ENCODE measurements around the gene DYNLT4. TPM values are rescaled to one million over a fixed set of nuclear protein-coding genes. Genes with fewer than 3 reads are reported as not detected.
"Not testable (repeated sequence)": the region's sequence is repeated elsewhere in the genome, so short reads cannot be mapped to it uniquely, and the experiment has no call there.

DYNLT4 gene
- total RNA-seq, 1 experiment from 2014 or later = 0.12 TPM

DNA sequence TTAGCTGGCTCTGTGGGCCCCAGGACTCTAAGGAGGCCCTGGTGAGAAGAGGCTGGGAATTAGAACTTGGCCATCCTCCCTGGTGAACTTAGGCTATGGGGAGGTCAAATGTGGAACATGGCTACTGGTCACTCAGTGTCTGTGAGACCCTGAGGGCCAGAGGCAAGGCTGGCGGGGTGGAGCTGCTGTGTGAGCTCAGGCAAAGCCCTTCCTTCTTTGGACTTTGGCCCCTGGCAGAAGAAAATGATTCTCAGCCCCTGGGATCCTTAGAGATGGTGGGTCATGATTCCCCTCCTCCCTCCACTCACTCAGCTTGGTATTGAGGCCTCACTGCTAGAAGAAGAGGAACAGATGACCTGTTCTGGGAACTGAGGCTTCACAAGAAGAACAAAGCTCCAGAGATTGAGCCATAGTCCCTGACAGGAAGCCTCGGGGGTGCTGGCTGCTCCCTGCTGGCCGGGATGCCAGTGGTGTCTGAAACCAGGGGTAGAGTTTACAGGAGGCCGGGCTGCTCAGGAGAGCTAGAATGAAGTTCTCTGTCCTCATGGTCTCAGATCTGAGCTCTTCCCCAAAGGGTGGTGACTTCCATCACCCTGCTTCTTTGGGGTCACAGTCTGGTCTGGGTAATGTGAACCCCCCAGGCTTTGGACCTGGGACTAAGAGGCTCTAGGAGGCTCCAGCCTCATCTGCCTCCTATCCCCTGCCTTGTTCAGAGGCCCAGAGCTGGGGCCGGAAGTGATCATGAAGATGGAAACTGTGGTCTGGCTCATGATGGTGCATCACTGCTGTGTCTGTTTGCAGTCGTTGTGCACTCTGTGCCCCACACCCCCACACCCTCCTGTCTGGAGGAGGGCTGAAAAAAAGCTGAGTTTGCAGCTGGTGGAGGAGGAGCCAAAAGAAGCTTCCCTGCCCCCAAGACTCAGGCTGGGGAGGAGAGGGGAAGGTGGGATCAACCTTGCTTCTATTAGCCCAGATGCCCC is 2.1 kb upstream of the DYNLT4 start:
- DNase-seq (ENCODE audit: low spot score) = peak; percentile 63

DNA sequence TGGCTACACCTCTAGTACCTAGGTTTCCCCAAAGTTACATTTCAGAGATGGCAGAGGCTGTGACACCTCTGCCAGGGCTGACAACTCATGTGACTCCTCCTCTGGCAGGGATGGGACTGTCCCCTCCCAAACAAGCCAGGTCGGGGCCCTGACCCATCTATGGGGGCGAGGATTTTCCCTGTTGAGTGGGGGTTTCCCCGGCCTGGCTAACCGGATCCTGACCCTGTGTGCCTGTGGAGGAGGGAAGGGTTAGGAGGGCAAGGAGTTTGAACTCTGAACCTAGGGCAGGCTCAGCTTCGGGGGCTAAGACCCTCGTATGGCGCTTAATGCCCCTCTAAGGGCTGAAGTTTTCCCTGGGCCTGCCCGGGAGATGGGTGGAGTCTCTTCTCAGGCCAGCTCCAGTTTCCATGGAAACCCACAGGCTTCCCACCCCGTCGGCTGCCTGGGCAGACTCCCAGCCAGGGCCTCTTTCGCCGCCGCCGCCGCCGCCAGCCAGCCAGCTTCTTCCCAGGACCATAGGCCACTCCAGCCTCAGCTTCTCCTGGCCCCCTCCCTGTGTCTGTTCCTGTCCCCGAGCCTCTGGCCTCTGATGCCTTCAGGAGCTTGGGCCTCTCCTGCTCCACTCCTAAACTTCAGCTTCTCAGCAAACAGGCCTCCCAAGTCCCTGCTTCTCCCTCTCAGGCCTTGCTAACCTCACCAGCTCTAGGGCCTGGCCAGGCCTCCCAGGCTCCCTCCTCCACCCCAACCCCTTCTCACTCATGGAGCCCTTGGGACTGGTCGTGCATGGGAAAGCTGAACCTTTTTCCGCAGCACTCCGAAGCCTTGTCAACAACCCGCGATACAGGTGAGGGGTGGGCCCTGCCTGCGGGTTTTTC is 1.1 kb upstream of the DYNLT4 start, which contains the start of gene BTBD19:
BTBD19 (plus strand) TSS at position 461 of the 875 bp plus-strand sequence; CDS start at position 759, 298 bp downstream.
- DNase-seq (ENCODE audit: low spot score) = peak; percentile 91

DNA sequence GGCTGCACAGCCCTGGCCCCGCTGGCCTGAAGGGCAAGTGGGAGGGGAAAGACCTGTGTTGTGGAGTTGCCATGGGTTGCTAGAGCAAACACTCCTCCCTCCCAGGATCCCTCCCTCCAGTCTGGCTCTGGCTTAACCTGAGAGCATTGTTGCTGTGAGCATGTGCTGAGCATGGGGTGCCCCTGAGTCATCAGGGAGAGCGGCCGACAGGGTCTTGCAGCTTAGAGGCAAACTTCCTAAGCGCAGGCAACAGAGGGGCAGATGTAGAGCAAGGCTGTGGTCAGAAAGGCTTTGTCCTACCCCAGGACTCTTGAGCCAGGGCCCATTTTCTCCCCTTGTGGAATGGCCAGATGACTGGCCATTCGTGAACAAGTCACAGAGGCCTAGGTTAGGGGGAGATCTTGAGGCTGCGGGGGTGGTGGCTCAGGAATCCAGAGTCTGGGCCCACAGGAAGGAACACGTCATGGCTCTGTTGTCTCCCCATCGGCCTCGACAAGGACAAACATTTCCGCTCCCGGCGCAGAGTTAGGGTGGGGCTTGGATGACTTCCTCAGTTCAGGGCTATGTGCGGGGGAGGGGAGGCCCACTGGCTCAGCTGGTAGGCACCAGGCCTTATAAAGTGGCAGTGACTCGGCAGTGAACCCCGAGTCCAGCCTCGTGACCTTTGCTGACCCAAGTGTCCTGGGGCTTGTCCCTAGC is 362 bp upstream of the DYNLT4 start:
- DNase-seq (ENCODE audit: low spot score) = peak; percentile 99

DNA sequence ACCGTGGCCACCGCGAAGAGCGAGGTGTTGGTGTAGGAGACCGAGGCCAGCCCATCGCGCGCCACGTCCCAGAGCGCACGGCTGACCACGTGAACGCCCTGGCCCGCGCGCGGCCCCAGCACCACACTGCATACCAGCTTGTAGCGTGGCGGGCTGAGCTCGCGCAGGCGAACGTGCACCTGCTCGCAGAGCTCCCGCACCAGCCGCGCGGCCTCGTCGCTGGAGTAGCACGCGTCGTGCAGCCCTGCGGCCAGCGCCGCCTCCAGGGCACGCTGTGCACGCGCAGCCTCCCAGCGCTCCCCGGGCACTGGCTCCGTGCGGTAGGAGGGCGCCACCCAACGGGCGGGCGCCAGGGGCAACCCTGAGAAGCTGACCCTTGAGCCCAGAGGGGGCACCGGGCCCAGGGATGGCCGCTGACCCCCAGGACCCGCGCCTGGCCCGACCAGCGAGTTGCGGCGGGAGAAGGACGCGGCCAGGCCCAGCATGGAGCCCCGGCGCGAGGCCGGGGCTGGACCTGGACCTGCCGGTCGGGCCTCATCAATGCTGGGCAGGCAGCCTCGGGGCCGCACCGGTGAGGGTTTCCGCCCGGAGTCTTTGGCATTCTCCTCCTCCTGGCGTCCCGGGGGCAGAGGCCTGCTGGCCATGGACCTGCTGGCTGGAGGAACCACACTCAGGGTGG is 987 bp downstream of the DYNLT4 start:
- no peak for DNase-seq (ENCODE audit: low spot score)

DNA sequence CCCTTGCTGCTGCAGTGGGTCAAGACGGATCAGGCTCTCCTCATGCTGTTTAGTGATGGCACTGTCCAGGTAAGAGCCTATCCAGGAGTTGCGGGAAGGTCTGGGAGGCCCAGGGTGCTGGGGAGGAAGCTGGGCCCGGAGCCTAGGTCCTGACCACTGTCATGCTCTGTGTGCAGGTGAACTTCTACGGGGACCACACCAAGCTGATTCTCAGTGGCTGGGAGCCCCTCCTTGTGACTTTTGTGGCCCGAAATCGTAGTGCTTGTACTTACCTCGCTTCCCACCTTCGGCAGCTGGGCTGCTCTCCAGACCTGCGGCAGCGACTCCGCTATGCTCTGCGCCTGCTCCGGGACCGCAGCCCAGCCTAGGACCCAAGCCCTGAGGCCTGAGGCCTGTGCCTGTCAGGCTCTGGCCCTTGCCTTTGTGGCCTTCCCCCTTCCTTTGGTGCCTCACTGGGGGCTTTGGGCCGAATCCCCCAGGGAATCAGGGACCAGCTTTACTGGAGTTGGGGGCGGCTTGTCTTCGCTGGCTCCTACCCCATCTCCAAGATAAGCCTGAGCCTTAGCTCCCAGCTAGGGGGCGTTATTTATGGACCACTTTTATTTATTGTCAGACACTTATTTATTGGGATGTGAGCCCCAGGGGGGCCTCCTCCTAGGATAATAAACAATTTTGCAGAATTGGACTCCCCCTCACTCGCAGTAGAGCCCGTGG is 1.7 kb downstream of the DYNLT4 start:
- no peak for DNase-seq (ENCODE audit: low spot score)

DNA sequence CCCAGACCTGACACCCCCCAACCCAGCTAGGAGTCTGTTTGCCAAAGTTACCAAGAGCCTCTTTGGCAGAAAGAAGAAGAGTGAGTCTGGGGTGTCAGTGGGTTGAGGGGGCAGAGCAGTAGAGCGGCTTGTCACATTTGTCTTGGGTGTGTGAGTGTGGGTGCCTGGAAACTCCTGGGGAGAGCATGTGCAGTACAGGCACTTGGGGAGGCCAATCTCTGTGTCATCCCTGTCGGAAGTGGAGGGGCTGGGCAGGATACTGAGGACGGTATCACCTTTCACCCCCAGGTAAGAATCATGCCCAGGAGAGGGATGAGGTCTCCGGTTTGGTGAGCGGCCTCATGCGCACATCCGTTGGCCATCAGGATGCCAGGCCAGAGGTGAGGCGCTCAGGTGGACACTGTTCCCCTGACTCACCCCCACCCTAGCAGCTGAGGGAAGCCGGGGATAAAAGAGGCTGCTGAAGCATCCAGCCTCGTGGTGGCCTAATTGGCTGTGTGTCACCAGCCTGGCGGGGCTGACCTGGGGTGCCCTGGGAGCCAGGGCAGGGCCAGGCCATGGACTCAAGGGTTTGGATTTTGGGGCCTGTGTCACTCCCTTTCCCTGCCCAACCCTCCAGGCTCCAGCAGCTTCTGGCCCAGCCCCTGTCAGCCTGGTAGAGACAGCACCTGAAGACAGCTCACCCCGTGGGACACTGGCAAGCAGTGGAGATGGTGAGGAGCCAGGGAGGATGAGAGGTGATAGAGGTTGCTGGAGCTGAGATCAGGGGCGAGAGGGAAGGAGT is 3.6 kb downstream of the DYNLT4 start:
- no peak for DNase-seq (ENCODE audit: low spot score)

DNA sequence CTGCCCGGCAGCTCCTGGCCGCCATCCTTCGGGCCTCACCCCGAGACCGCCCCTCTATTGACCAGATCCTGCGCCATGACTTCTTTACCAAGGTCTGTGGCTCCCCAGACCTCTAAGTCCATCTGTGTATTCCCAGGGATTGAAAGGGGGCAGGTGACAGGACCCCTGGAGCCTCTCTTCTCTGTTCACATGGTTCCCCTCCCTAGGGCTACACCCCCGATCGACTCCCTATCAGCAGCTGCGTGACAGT is 4.2 kb downstream of the DYNLT4 start:
- DNase-seq (ENCODE audit: low spot score) = no peak

DNA sequence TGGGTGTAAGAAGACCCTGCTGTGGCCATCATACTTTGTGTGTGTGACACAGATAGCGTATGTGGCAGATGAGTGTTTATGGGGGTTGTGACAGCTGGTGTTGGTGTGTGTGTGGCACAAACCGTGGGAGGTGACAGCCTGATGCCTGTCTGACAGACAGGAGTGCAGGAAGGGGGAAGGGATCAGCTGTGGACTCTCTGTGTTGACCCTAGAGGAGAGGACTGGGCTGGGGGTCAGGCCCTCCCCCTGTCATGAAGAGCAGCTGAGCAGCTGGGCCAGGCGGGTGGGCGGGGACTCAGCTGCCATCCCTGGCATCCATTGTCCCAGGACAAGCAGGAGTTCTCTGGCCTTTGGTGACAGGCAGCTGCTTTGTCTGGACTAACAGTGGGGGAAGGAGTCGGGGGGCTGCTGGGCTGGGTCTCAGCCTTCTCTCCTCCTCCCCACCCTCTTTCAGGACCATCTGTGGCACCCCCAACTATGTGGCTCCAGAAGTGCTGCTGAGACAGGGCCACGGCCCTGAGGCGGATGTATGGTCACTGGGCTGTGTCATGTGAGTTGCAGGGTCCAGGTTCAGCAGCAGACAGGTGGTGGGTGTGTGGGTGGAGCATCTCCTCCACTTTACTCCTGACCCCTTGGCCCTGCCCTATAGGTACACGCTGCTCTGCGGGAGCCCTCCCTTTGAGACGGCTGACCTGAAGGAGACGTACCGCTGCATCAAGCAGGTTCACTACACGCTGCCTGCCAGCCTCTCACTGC is 4.7 kb downstream of the DYNLT4 start:
- no peak for DNase-seq (ENCODE audit: low spot score)

DNA sequence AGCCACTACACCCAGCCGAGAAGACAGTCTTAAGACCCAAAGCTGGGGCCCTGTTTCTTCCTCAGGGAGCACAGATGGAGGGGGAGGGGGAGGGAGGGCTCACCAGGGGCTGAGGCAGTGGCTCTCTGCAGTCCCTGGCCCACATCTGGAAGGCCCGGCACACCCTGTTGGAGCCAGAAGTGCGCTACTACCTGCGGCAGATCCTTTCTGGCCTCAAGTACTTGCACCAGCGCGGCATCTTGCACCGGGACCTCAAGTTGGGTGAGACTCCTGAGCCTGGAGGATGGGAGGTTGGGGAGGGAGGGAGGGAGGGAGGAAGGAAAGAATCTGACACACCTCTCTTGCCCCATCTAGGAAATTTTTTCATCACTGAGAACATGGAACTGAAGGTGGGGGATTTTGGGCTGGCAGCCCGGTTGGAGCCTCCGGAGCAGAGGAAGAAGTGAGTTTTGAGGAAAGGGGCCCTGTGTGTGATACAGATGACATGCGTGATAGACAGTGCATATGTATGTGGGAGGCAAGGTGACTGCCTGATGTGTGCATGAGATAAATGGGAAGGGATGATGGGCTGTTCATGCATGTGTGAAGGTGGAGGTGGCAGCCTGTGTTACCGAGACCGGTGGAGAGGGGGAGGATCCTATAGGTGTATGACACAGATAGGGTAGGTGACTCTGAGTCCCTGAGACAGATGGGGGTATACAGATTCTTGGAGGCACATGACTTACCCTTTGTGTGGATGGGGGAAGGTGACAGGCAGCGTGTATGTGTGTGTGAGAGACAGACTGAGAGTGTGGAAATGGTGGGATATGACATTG is 5.5 kb downstream of the DYNLT4 start:
- DNase-seq (ENCODE audit: low spot score) = no peak

- DNase-seq (ENCODE audit: low spot score) = peak; percentile 97
These were observed 7.2 kb downstream of the DYNLT4 start, which contains the start of gene PLK3 for GRCh38 chr1:44799770-44800584. Gene PLK3 (plus strand): TSS chr1:44800377. CDS start chr1:44800464, 87 bp downstream.

DNA sequence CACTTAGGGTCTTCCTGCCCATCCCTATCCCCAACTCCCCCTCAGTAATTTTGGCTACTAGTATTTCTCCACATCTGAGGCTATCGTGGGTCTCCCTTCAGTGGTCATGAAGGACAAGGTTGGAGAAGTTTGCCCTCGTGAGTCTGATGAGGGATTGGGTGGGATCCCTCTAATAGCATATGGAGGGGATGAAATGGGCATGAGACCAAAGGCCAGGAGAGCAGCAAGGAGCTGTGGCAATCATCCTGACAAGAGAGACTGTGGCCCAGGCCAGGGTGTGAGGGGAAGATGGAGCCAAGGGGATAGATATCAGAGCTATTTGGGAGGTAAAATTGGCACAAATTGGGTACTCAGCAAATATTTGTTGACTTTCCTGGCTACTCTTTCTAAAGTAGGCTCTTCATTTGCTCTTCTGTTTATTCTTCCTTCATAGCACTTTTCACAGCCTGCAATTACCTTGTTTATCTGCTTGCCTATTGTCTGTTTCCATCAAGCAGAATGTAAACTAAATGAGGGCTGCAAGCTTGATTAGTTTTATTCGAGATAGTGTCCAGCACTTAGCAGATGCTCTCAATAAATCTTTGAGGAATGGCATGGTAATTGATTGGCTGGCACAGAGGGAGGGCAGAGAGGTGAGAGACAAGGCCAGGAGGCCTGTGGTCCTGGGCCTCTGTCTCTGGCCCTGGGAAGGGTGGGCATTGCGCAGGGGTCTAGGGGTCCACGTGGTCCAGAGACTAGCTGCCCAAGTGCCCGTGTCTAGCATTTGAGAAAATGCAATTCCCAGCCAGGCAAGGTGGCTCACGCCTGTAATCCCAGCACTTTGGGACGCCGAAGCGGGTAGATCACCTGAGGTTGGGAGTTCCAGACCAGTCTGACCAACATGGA is 8.4 kb downstream of the DYNLT4 start:
- no peak for DNase-seq (ENCODE audit: low spot score)

DNA sequence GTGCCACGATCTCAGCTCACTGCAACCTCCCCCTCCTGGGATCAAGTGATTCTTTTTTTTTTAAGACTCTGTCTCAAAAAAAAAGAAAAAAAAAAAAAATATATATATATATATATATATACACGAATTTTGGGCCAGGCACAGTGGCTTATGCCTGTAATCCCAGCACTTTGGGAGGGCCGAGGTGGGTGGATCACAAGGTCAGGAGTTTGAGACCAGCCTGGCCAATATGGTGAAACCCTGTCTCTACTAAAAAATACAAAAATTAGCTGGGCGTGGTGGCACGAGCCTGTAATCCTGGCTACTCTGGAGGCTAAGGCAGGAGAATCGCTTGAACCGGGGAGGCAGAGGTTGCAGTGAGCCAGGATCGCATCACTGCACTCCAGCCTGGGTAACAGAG is 9.3 kb downstream of the DYNLT4 start:
- DNase-seq (ENCODE audit: low spot score) = not testable (repeated sequence)

- DNase-seq (ENCODE audit: low spot score) = no peak
These were observed 14.2 kb downstream of the DYNLT4 start for GRCh38 chr1:44792736-44793502.

GRCh38 chr1:44790968-44791801 is 16.0 kb downstream of the DYNLT4 start:
- no peak for DNase-seq (ENCODE audit: low spot score)

Measured in H4 (cell line).